GM12878 (cell line): Measurements from ENCODE around the gene EEF1G. TPM values are rescaled to one million over a fixed set of nuclear protein-coding genes. Genes with fewer than 3 reads are reported as not detected.

Experiments
- BCL3 ChIP-seq: IDR thresholded peaks from 2 replicates; pipeline ENCODE4 v1.6.1; 2011; ENCODE audit warnings: borderline replicate concordance, low read depth, mild to moderate bottlenecking, moderate library complexity, low read length; ENCODE audit not compliant: insufficient read depth, poor library complexity, severe bottlenecking
- CBFB ChIP-seq: IDR thresholded peaks from 2 replicates; pipeline ENCODE4 v1.6.1; 2016; ENCODE audit warnings: antibody characterized with exemption, low read depth
- EP300 ChIP-seq, 2 experiments: fragments of 150-350 bp in 1 of 2; IDR thresholded peaks; 2 replicates each; pipeline ENCODE4 v1.6.1; 2011 to 2012; ENCODE audit warnings: low read depth in 2 of 2, low read length in 2 of 2, borderline replicate concordance in 1 of 2, improper control_type of control experiment in 1 of 2, inconsistent platforms in 1 of 2; ENCODE audit not compliant: control insufficient read depth in 1 of 2
- ESRRA ChIP-seq: IDR thresholded peaks from 2 replicates; pipeline ENCODE4 v1.6.1; 2012; ENCODE audit warnings: mild to moderate bottlenecking, low read length, improper control_type of control experiment
- FOXM1 ChIP-seq: IDR thresholded peaks from 2 replicates; pipeline ENCODE4 v1.6.1; 2012; ENCODE audit warnings: low read depth, mild to moderate bottlenecking, inconsistent platforms, low read length, moderate library complexity
- GATAD2B ChIP-seq: fragments of 450-650 bp; conservative IDR thresholded peaks from 2 replicates; pipeline ENCODE4 v1.6.1; 2017; ENCODE audit warnings: low read depth, mild to moderate bottlenecking, moderate library complexity
- HDAC2 ChIP-seq: fragments of 200-600 bp; sonication (generic); IDR thresholded peaks from 2 replicates; pipeline ENCODE4 v1.6.1; 2017
- IKZF1 ChIP-seq: fragments of 450-650 bp; conservative IDR thresholded peaks from 2 replicates; pipeline ENCODE4 v1.6.1; 2017; ENCODE audit warnings: antibody characterized with exemption, mild to moderate bottlenecking
- KLF5 ChIP-seq: fragments of 450-650 bp; IDR thresholded peaks from 2 replicates; pipeline ENCODE4 v1.6.1; 2014; ENCODE audit warnings: mild to moderate bottlenecking; ENCODE audit not compliant: partially characterized antibody
- LARP7 ChIP-seq: fragments of 450-650 bp; IDR thresholded peaks from 2 replicates; pipeline ENCODE4 v1.6.1; 2017; ENCODE audit warnings: mild to moderate bottlenecking
- MAX ChIP-seq: IDR thresholded peaks from 2 replicates; pipeline ENCODE4 v1.6.1; 2012; ENCODE audit warnings: low read depth, low read length, improper control_type of control experiment
- MTA2 ChIP-seq: fragments of 450-650 bp; IDR thresholded peaks from 2 replicates; pipeline ENCODE4 v1.6.1; 2016; ENCODE audit warnings: low read depth, mild to moderate bottlenecking, moderate library complexity
- SKIL ChIP-seq: fragments of 450-650 bp; IDR thresholded peaks from 2 replicates; pipeline ENCODE4 v1.6.1; 2017; ENCODE audit warnings: mild to moderate bottlenecking, low read depth, inconsistent platforms; ENCODE audit not compliant: poor library complexity, severe bottlenecking
- YY1 ChIP-seq: IDR thresholded peaks from 2 replicates; pipeline ENCODE4 v1.6.1; 2011; ENCODE audit warnings: low read depth, mild to moderate bottlenecking, low read length
- ZBED1 ChIP-seq: IDR thresholded peaks from 2 replicates; pipeline ENCODE4 v1.6.1; 2016; ENCODE audit warnings: borderline replicate concordance
- ZBTB4 ChIP-seq: fragments of 450-650 bp; formaldehyde crosslinking; IDR thresholded peaks from 2 replicates; pipeline ENCODE4 v1.4.0; 2022; ENCODE audit warnings: mild to moderate bottlenecking, moderate library complexity
- ZNF24 ChIP-seq: fragments of 450-650 bp; IDR thresholded peaks from 2 replicates; pipeline ENCODE4 v1.6.1; 2017; ENCODE audit warnings: antibody characterized with exemption, mild to moderate bottlenecking
- ZNF622 ChIP-seq: fragments of 450-650 bp; IDR thresholded peaks from 2 replicates; pipeline ENCODE4 v1.6.1; 2017; ENCODE audit warnings: mild to moderate bottlenecking, inconsistent platforms
- polyA plus RNA-seq, 11 experiments: library from polyadenylated mRNA; depleted of rRNA in 4 of 11; unstranded in 6 of 11; stranded (reverse) in 5 of 11; fragments of >200 nt; fragmentation: Nextera tagmentation in 4 of 11; fragmentation: Illumina TruSeq in 1 of 11; extraction: Ambion mirVana in 4 of 11; extraction: Trizol in 1 of 11; gene quantifications; 1 replicate in 1 of 11; 2 replicates in 10 of 11; pipeline versions ENCODE4 v1.2.1 to v1.2.3, GENCODE V29; 2011 to 2016; ENCODE audit warnings: inconsistent platforms in 2 of 11, missing spikeins in 2 of 11, low read depth in 1 of 11
- total RNA-seq, 4 experiments: library from RNA; depleted of rRNA in 3 of 4; stranded (reverse); fragments of >200 nt in 3 of 4; fragmentation: Illumina TruSeq in 1 of 4; extraction: Trizol in 1 of 4; gene quantifications; 2 replicates each; pipeline versions ENCODE4 v1.2.1 to v1.2.3, GENCODE V29; 2013 to 2021
- TF ChIP-seq, protein P1 (sequence below): fragments of 450-650 bp; IDR thresholded peaks from 2 replicates; pipeline ENCODE4 v1.6.1; 2014; ENCODE audit warnings: mild to moderate bottlenecking

The EEF1G gene
- total and polyA plus RNA-seq, 10 of the 15 experiments (the other 5 are each of a cell fraction or from before 2014, with no cell fraction given), result 850 to 2,739 (median 2,277) TPM

DNA sequence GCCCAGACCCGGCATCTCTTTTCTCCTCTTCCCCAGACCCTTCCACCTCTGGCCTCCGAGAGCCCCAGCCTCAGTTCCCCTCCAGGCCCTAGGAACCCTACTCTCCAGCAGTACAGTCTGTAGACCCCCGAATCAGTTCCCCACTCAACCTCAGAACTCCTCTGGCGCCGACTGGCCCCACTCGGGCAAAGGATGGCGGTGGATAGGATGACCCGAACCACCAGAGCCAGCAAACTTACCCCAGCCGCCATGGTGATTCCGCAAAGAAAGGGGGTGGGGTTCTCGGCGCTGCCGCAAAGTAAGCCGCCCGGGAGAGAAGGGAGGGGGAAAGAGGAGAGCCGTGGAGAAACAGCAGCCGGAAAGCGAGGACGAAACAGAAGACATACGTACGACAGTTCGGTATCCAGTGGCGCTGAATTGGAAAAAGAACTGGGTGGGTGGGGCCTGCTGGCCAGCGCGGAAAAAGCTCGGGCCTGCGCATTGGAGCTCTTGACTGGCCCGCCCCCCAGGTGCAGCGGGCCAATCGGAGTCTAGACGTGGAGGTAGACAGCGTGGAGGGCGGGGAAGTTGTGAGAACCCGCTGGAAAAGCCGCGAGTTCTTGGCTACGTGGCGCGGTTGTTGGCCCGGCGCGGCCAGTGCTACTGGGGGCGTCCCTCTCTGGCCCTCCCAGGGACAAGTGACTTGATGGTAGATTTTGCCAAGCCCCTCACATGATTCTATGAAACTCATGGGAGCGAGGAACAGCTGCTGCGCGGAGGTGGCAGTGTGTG, at the start of gene EEF1G (continued):
- TF ChIP-seq CBFB, result peak; percentile 82; the same call in 1 of the 2 replicates
- TF ChIP-seq ZNF622, result no peak
- peak; percentile 55 for TF ChIP-seq BCL3
- TF ChIP-seq MTA2, result peak; percentile 20; the same call in 1 of the 2 replicates
- TF ChIP-seq ZBED1, result no peak
- peak; percentile 73 for TF ChIP-seq MAX
- TF ChIP-seq, protein P1, sequence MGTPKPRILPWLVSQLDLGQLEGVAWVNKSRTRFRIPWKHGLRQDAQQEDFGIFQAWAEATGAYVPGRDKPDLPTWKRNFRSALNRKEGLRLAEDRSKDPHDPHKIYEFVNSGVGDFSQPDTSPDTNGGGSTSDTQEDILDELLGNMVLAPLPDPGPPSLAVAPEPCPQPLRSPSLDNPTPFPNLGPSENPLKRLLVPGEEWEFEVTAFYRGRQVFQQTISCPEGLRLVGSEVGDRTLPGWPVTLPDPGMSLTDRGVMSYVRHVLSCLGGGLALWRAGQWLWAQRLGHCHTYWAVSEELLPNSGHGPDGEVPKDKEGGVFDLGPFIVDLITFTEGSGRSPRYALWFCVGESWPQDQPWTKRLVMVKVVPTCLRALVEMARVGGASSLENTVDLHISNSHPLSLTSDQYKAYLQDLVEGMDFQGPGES, result no peak
- TF ChIP-seq ZNF24, result no peak
- peak; percentile 97 for TF ChIP-seq YY1
- no peak; the same call in 1 of the 2 replicates for TF ChIP-seq GATAD2B
- no peak for TF ChIP-seq ESRRA
- TF ChIP-seq ZBTB4, result no peak
- no peak for TF ChIP-seq HDAC2
- peak in 1 of 2 experiments; percentile 51; a peak in 1 of 4 replicates for TF ChIP-seq EP300 (IDR thresholded peaks at IDR 0.05; ENCODE audit: borderline replicate concordance in 1 of 2, control insufficient read depth in 1 of 2, low read depth in 2 of 2, low read length in 2 of 2)
- TF ChIP-seq SKIL, result peak; percentile 49
- TF ChIP-seq KLF5, result peak; percentile 73
- TF ChIP-seq IKZF1, result peak; percentile 32; the same call in 1 of the 2 replicates
- TF ChIP-seq FOXM1, result 0 out of 2 replicates have a peak, but pooled peaks have one; percentile 42
- peak; percentile 53; the same call in 1 of the 2 replicates for TF ChIP-seq LARP7
